GM15510 (cell line): ENCODE results near the gene RADIL.

ENCODE experiments used
- POLR2A ChIP-seq: IDR thresholded peaks from 3 replicates; pipeline ENCODE4 v1.6.1; 2011; ENCODE audit warnings: borderline replicate concordance; ENCODE audit not compliant: insufficient read length; ENCODE audit errors: extremely low read depth

Gene RADIL

GRCh38 chr7:4815121-4815520 lies 68.4 kb downstream of the RADIL start:
- no peak for TF ChIP-seq POLR2A

- no peak for TF ChIP-seq POLR2A
Measured at GRCh38 chr7:4814433-4814832, 69.1 kb downstream of the RADIL start.

- no peak for TF ChIP-seq POLR2A
Measured at GRCh38 chr7:4809666-4810065, 73.8 kb downstream of the RADIL start.

- no peak for TF ChIP-seq POLR2A
Measured at GRCh38 chr7:4809091-4809591, 74.4 kb downstream of the RADIL start.

GRCh38 chr7:4808565-4808964 lies 75.0 kb downstream of the RADIL start:
- no peak for TF ChIP-seq POLR2A

GRCh38 chr7:4808026-4808425 lies 75.5 kb downstream of the RADIL start:
- no peak for TF ChIP-seq POLR2A

GRCh38 chr7:4807598-4808016 lies 75.9 kb downstream of the RADIL start:
- TF ChIP-seq POLR2A, result no peak

- no peak for TF ChIP-seq POLR2A
Measured at GRCh38 chr7:4806983-4807597, 76.4 kb downstream of the RADIL start.

- TF ChIP-seq POLR2A, result no peak
Measured at GRCh38 chr7:4805984-4806300, 77.6 kb downstream of the RADIL start.

- no peak for TF ChIP-seq POLR2A
Measured at GRCh38 chr7:4805110-4805983, 78.2 kb downstream of the RADIL start.

GRCh38 chr7:4803397-4804241 lies 79.9 kb downstream of the RADIL start:
- no peak for TF ChIP-seq POLR2A

GRCh38 chr7:4801839-4802231 lies 81.7 kb downstream of the RADIL start:
- TF ChIP-seq POLR2A, result no peak

- no peak for TF ChIP-seq POLR2A
Measured at GRCh38 chr7:4800926-4801838, 82.3 kb downstream of the RADIL start.

GRCh38 chr7:4800487-4800886 lies 83.0 kb downstream of the RADIL start:
- TF ChIP-seq POLR2A, result no peak
